IPS-20b (cell line): ENCODE data around the gene AK4.

ENCODE experiments used
- H3K27ac ChIP-seq: one replicate; pipeline ENCODE4 v1.5.1; 2013; ENCODE audit warnings: low read length
- H3K27me3 ChIP-seq: 2 replicates; pipeline ENCODE4 v1.6.1; 2013; ENCODE audit warnings: mild to moderate bottlenecking, low read length, inconsistent platforms; ENCODE audit not compliant: insufficient read depth
- H3K36me3 ChIP-seq: 2 replicates; pipeline ENCODE4 v1.6.1; 2013; ENCODE audit warnings: low read depth, mild to moderate bottlenecking, inconsistent platforms, low read length, moderate library complexity; ENCODE audit not compliant: insufficient read depth
- H3K4me1 ChIP-seq: 2 replicates; pipeline ENCODE4 v1.6.1; 2013; ENCODE audit warnings: mild to moderate bottlenecking, control low read depth, inconsistent platforms, low read length, moderate library complexity; ENCODE audit not compliant: insufficient read depth
- H3K4me3 ChIP-seq: 2 replicates; pipeline ENCODE4 v1.5.1; 2013; ENCODE audit warnings: mild to moderate bottlenecking, low read length, inconsistent platforms
- H3K9ac ChIP-seq: 2 replicates; pipeline ENCODE4 v1.6.1; 2013; ENCODE audit warnings: low read depth, mild to moderate bottlenecking, inconsistent platforms, low read length, moderate library complexity
- H3K9me3 ChIP-seq: 2 replicates; pipeline ENCODE4 v1.6.1; 2013; ENCODE audit warnings: mild to moderate bottlenecking, low read depth, low read length, inconsistent platforms; ENCODE audit not compliant: insufficient read depth

Gene AK4

DNA sequence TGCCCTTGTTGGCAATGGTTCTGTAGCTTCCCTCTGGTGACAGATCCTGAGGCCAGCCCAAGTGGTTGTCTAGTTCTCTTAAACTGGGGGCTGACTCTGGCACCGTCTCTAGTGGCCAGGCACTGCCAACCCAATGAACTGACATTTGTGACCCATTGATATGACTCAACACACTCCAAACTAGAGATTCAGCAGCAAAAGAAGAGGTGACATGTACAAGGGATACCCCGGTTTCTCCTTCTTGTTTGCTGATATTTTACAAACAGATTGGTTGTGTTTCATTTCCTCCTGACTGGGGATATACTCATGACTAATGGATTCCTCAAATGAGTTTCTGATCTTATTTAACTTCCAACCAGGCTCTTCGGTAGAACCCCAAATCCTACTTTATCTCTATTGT lies 95.5 kb downstream of the AK4 start:
- Histone ChIP-seq H3K36me3 (no peaks in the 10 kb centered on the region), H3K9ac (no peak overlapping the region), H3K4me1 (no peaks in the 10 kb centered on the region; the same call in 1 of the 2 replicates), H3K9me3 (no peaks in the 10 kb centered on the region), H3K4me3 (no peak overlapping the region), H3K27ac (no peak overlapping the region), H3K27me3 (no peaks in the 10 kb centered on the region)

DNA sequence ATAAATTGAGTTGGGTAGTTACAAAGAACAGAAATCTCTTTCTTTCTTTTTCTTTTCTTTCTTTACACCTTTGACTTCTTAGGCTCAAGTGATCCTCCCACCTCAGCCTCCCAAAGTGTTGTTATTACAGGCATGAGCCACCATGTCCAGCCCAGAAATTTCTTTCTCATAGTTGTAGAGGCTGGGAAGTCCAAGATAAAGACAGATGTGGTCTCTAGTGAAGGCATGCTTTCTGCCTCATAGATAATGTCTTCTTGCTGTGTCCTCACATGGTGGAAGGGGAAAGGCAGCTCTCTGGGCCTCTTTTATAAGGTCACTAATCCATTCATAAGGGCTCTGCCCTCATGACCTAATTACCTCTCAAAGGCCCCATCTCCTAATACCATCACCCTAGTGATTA lies 97.3 kb downstream of the AK4 start:
- Histone ChIP-seq H3K9ac (no peak overlapping the region), H3K27ac (no peak overlapping the region), H3K9me3 (no peaks in the 10 kb centered on the region), H3K36me3 (no peaks in the 10 kb centered on the region), H3K4me1 (no peaks in the 10 kb centered on the region; the same call in 1 of the 2 replicates), H3K27me3 (no peaks in the 10 kb centered on the region), H3K4me3 (no peak overlapping the region)

DNA sequence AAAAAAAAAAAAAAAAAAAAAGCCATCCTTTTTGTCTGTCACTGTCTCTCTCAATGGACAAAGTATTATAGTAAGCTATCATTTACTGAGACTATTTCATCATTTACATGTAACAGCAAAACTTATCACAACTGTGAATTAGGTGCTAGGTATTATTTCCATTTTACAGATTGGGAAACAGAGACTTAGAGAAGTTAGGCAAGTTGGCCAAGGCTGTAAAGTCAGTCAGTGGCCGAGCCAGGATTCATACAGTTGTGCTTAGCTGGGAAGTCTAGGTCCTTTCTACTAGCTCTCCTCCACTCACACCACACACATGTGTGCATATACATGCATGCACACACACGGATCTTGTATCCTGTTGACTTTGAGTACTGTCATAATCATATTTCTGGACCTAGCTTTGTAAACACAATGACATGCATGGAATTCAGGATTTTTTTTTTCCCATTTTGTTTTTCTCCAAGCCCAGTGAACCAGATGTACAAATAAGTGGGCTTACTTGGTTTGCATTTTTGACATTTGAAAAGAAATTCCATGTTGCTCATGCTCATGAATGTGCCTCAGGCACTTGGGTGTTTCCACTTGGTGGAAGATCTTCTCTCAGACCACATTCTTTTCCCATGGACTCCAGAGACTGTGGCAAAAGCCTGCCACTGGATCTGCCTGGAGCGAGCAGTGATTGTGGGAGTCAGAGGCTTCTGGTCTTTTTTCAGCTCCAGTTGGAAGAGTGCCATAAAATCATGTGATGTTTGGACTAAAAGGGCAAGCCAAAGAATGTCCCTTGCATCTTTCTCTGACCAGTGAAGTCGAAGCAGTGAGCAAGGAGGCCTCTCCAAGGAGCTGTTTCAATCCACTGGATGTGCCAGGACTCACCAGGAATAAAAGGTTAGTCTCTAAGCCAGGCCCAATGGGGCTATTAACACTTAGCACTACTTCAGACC lies 99.7 kb downstream of the AK4 start:
- Histone ChIP-seq H3K9me3 (no peaks in the 10 kb centered on the region), H3K9ac (no peak overlapping the region), H3K27ac (no peak overlapping the region), H3K4me3 (no peak overlapping the region), H3K36me3 (no peaks in the 10 kb centered on the region), H3K4me1 (no peaks in the 10 kb centered on the region; the same call in 1 of the 2 replicates), H3K27me3 (no peaks in the 10 kb centered on the region; the same call in 1 of the 2 replicates)

DNA sequence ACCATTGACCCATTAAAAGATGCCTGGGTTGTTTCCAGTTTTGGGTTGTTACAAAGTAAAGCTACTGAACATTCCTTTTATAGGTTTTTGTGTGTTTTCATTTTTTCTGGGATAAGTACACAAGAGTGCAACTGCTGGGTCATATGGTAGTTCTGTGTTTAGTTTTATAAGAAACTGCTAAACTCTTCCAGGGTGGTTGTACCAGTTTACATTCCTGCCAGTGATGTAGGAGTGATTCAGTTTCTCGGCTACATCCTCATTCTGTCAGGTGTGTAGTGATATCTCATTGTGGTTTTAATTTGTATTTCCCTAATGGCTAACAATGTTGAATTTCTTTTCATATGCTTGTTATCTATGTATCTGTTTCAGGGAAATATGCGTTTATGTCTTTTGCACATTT lies 102.8 kb downstream of the AK4 start:
- Histone ChIP-seq H3K27me3 (peaks cover 24% of the 10 kb centered on the region), H3K9me3 (no peaks in the 10 kb centered on the region), H3K36me3 (no peaks in the 10 kb centered on the region), H3K27ac (no peak overlapping the region), H3K4me3 (no peak overlapping the region), H3K9ac (no peak overlapping the region), H3K4me1 (peaks cover 4% of the 10 kb centered on the region)

DNA sequence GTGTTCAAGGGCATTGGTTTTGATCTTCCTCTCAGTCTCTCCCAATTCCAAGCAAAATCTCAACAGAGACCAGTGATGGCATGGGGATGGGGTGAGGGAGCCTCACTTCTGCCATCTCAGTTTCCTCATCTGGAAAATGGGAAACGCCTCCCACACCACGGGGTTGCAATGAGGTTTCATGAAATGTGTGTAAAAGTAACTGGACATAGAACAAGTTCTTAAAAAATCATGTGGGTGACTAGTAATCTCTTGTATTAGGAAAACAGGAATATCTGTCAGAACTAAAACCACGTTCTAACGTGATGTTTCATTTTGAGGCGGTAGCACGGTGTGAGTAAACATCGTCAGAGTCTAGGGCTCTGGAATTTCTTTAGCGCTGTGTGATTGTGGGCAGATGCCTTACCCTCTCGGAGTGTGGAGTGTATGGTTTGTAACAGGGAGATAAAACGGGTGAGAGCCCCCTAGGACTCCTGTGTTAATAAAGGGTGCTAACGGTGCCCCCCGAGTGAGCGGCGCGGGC lies 105.9 kb downstream of the AK4 start:
- Histone ChIP-seq H3K27me3 (peaks cover 32% of the 10 kb centered on the region), H3K4me1 (peaks cover 4% of the 10 kb centered on the region), H3K9me3 (no peaks in the 10 kb centered on the region), H3K27ac (no peak overlapping the region), H3K9ac (peak overlapping the region; percentile 71), H3K4me3 (peak overlapping the region; percentile 92), H3K36me3 (no peaks in the 10 kb centered on the region)

DNA sequence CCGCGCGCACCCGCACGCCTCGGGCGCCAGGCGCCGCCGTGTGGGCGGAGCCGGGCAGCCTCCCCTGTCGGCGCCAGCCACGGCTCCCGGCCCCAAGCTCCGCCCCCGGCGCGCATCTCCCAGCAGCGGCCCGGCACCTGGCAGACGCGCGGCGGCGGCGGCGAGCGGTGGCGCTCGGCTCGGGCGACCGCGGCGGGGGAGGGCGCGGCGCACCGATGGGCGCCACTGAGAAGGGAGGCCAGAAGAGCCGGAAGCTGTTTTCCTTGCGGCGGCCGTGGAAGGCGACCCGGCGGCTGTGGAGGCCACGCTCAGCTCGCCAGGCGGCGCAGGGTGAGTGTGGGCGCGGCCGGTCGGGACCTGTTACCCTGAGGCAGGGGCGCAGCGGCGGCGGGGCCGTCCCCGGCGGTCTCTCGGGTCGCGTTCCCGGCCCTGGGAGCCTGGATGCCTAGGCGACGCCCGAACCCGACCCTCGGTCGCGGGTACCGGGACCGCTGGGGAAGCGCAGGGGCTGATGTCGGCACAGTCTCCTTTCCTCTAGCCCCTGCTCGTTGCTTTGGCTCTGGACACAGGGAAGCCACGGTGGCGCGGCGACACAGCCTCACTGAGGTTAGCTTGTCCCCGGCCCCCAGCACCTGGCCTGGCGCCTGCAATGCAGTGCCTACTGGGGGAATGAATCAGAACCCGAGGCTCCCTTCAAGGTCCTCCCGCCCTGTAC lies 106.5 kb downstream of the AK4 start:
- Histone ChIP-seq H3K4me1 (peaks cover 8% of the 10 kb centered on the region), H3K9ac (peak overlapping the region; percentile 71; the same call in 1 of the 2 replicates), H3K27ac (no peak overlapping the region), H3K9me3 (no peaks in the 10 kb centered on the region), H3K36me3 (no peaks in the 10 kb centered on the region), H3K27me3 (peaks cover 32% of the 10 kb centered on the region), H3K4me3 (peak overlapping the region; percentile 92)

DNA sequence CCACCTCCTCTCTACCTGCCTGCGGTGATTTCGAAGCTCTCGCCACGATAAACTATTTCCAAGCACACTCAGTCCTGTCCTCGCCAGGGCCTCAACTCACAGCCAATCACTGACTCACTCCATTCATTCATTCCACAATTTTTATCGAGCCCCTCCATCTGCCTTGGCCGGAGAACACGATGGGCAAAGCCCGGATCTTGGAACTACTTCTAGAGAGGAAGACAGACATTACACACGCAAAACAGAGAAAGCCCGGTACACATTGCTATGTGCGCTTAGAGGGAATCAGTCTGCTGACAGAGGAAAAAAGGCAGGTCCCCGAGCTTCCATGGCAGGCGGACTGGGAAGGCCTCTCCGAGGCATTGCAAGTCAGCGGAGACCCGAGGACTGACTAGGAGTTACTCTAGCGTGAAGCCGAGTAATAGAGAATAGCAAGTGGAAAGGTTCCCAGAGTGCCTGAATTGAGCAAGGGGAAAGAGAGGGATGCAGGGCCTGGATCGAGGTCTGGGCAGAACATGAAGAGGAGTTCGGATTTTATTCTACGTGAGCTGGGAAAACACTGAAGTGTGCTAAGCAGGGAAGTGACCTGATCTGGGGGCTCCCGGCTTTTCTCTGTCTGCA lies 107.1 kb downstream of the AK4 start:
- H3K27ac ChIP-seq: no peak overlapping the region
- no peaks in the 10 kb centered on the region for H3K36me3 ChIP-seq
- peaks cover 12% of the 10 kb centered on the region for H3K4me1 ChIP-seq
- H3K4me3 ChIP-seq: peak overlapping the region; percentile 92
- no peaks in the 10 kb centered on the region for H3K9me3 ChIP-seq
- H3K9ac ChIP-seq: peak overlapping the region; percentile 43; the same call in 1 of the 2 replicates
- H3K27me3 ChIP-seq: peaks cover 32% of the 10 kb centered on the region

DNA sequence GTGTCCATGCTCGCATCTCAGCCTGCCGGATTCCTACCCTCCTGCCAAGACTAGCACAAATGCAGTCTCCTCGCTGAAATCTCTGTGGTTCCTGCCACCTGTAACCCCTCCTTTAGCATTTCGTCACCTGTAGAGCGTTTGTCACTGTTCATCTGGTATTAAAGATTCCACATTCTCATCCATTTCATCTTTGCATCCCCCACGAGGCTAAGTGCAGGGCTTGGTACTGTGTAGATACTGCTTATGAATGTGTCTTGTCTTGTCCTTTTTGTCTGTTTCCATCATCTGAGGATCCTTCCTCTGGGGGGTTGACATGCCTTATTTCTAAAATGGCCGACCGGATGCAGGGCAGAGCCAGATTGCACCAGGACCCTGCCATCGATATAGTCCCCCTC lies 107.7 kb downstream of the AK4 start:
- H3K36me3 ChIP-seq: no peaks in the 10 kb centered on the region
- peaks cover 32% of the 10 kb centered on the region for H3K27me3 ChIP-seq
- H3K9ac ChIP-seq: peak overlapping the region; percentile 43; the same call in 1 of the 2 replicates
- peaks cover 12% of the 10 kb centered on the region for H3K4me1 ChIP-seq
- H3K9me3 ChIP-seq: no peaks in the 10 kb centered on the region
- H3K4me3 ChIP-seq: peak overlapping the region; percentile 92
- H3K27ac ChIP-seq: no peak overlapping the region

DNA sequence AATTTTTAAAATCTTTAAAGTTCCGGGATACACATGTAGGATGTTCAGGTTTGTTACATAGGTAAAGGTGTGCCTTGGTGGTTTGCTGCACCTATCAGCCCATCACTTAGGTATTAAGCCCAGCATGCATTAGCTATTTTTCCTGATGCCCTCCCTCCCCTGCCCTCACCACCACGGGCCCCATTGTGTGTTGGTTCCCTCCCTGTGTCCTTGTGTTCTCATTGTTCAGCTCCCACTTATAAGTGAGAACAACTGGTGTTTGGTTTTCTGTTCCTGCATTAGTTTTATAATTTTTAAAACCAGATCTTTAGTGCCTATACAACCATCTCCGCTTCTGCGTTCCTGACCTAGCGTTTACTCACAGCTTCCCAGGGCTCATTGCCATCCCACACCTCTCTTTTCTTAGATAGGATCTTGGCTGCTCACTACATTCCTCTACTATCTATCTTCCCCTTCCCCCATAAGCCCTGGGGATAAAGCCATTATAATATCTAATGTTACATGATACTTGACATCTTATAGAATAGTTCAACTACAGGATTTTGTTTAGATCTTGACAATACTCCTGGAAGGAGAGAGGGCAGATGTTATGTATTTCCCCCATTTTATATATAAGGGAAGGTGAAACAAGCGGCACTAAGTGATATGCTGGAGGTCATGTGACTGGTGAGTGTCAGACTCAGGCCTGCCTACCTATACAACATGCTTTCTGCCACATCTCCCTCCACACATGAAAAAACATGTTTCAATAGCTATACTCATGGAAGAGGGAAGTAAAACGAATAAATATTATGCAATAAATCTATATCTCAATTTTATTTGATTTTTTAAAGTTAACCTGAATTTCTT lies 109.1 kb downstream of the AK4 start:
- Histone ChIP-seq H3K9ac (no peak overlapping the region), H3K4me3 (no peak overlapping the region), H3K27me3 (peaks cover 32% of the 10 kb centered on the region), H3K9me3 (no peaks in the 10 kb centered on the region), H3K27ac (no peak overlapping the region), H3K4me1 (peaks cover 12% of the 10 kb centered on the region), H3K36me3 (no peaks in the 10 kb centered on the region)

DNA sequence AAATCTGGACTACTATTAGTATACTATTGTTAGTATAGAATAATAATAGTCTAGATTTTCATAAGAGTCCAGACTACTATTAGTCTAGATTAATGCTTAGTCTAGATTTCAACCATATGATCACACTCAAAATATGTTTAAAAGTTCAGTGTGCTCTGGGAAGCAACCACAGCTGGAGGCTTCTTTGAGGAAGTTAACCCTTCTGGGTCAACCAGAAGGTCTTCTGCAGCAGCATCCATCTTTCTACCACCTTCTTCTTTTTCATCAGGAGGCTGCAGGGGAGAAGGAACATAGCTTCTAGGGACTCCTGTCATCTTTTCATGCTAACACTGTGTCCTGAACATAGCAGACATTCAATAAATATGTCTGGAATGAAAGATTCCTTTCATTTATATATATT lies 110.1 kb downstream of the AK4 start:
- H3K9me3 ChIP-seq: no peaks in the 10 kb centered on the region
- no peak overlapping the region for H3K9ac ChIP-seq
- no peak overlapping the region for H3K27ac ChIP-seq
- H3K27me3 ChIP-seq: peaks cover 31% of the 10 kb centered on the region
- no peak overlapping the region for H3K4me3 ChIP-seq
- H3K36me3 ChIP-seq: no peaks in the 10 kb centered on the region
- H3K4me1 ChIP-seq: peaks cover 12% of the 10 kb centered on the region

DNA sequence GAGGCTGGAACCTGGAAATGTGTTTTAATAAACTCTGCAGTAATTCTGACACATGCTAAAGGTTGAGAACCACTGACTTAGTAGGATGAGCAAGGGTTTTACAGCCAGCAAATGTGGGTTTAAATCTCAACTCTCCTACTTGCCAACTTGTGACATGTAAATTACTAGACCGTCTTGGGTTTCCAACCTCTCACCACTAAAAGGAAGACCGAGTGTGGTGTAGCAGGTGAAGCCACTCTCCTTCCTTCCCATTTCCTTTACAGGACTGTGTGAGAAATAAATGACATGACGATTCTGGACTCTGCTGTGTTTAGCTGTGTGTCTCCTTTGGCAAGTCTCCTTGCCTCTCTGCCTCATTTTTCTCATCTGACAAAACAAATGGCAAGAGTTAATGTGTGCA lies 111.8 kb downstream of the AK4 start:
- Histone ChIP-seq H3K36me3 (no peaks in the 10 kb centered on the region), H3K27ac (no peak overlapping the region), H3K27me3 (peaks cover 27% of the 10 kb centered on the region)

More for the DNA sequence above, 111.8 kb downstream of the AK4 start:
- H3K4me3 ChIP-seq: no peak overlapping the region
- H3K9me3 ChIP-seq: no peaks in the 10 kb centered on the region
- H3K4me1 ChIP-seq: peaks cover 14% of the 10 kb centered on the region
- no peak overlapping the region for H3K9ac ChIP-seq
